ENCODE data around the gene MCL1. TPM values are rescaled to one million over a fixed set of nuclear protein-coding genes. Genes with fewer than 3 reads are reported as not detected.

MCL1 gene
- total and polyA plus RNA-seq, 2 donors (not counting 1 experiment from before 2014, with no cell fraction given): 219 to 266 TPM

GRCh38 chr1:150578272-150579109 is 919 bp downstream of the MCL1 start:
- WGBS (ENCODE audit: insufficient coverage): under 1% methylated on average over 49 of the region's 50 CpGs
- CTCF ChIA-PET: interaction anchor here (1.7 to 19.2 kb wide), 5 partner anchors 7 to 50 kb away, joined by 7 to 497 read pairs (median 20); partner anchors contain the start of gene ENSA
- peak overlapping the region; percentile 86 to 97 for H3K27ac ChIP-seq (ENCODE audit: low read length in 2 of 2)
- Mint-ChIP-seq H3K9me3 (ENCODE audit: insufficient read depth) (no peaks in the 10 kb centered on the region), H3K4me3 (peak overlapping the region; percentile 99), H3K27ac (peak overlapping the region; percentile 97), H3K27me3 (no peaks in the 10 kb centered on the region), H3K4me1 (peaks cover 56% of the 10 kb centered on the region)
- peaks cover 75% of the 10 kb centered on the region for H3K79me2 ChIP-seq (ENCODE audit: control insufficient read depth, insufficient read depth, low read length)
- peaks cover 0 to 55% of the 10 kb centered on the region in 2 experiments for H3K36me3 ChIP-seq (replicated peaks in 1 of 2; ENCODE audit: control extremely low read depth in 1 of 2, control insufficient read depth in 1 of 2, extremely low read depth in 1 of 2, insufficient read depth in 2 of 2, low read length in 1 of 2)
- peak overlapping the region; percentile 76 to 100 (median 98) for H3K4me3 ChIP-seq (ENCODE audit: control extremely low read depth in 1 of 5, extremely low read depth in 1 of 5, insufficient read depth in 1 of 5, low read depth in 2 of 5, low read length in 4 of 5)
- DNase-seq (peak; percentile 32), ATAC-seq (ENCODE audit: low read depth) (no peak)
- peaks cover 57% of the 10 kb centered on the region for H4K20me1 ChIP-seq (ENCODE audit: control insufficient read depth, insufficient read depth, low read length, poor library complexity, severe bottlenecking)
- peaks cover 36 to 44% of the 10 kb centered on the region in 2 donors for H3K4me1 ChIP-seq (ENCODE audit: control insufficient read depth in 2 of 2, insufficient read depth in 2 of 2, low read length in 2 of 2)
- H2AFZ ChIP-seq (ENCODE audit: insufficient read depth, low read depth, low read length, poor library complexity, severe bottlenecking): no peak overlapping the region
- no peak for TF ChIP-seq EZH2 (IDR thresholded peaks at IDR 0.05; ENCODE audit: borderline replicate concordance, insufficient read depth, low read depth, low read length, poor library complexity, severe bottlenecking)
- TF ChIP-seq CTCF (IDR thresholded peaks at IDR 0.05): no peak
- no peaks in the 10 kb centered on the region for H3K27me3 ChIP-seq (replicated peaks in 1 of 4; ENCODE audit: control extremely low read depth in 1 of 4, control insufficient read depth in 3 of 4, insufficient read depth in 4 of 4, low read length in 3 of 4)
- POLR2A ChIA-PET: interaction anchor here (0.9 to 11.2 kb wide), 6 partner anchors 8 to 215 kb away, joined by 3 to 371 read pairs (median 11); partner anchors contain the start of genes ENSA, RPRD2 and TARS2
- H3K9ac ChIP-seq (ENCODE audit: low read length): peak overlapping the region; percentile 94
- peak overlapping the region; percentile 86 for H3K4me2 ChIP-seq (replicated peaks; ENCODE audit: low read depth, low read length, poor library complexity, severe bottlenecking)
- no peaks in the 10 kb centered on the region for H3K9me3 ChIP-seq (ENCODE audit: control extremely low read depth in 1 of 3, control insufficient read depth in 2 of 3, insufficient read depth in 1 of 3, low read length in 2 of 3)
- intact Hi-C loops (cut with micrococcal nuclease): loop anchor here (1.0 kb wide), 4 partner anchors 16 to 51 kb away; partner anchors contain the start of gene ENSA
